ENCODE measurements around the gene CLEC16A. TPM values are rescaled to one million over a fixed set of nuclear protein-coding genes. Genes with fewer than 3 reads are reported as not detected.

CLEC16A gene
- total RNA-seq, 2 donors from 2014 or later, result 46.6 to 47.6 TPM

GRCh38 chr16:11036868-11037410, 92.6 kb downstream of the CLEC16A start:
- Histone ChIP-seq H3K9me3 (no peaks in the 10 kb centered on the region), H3K27me3 (replicated peaks; ENCODE audit: insufficient read depth) (no peaks in the 10 kb centered on the region), H3K27ac (no peak overlapping the region), H3K36me3 (peaks cover 21% of the 10 kb centered on the region), H3K4me3 (no peak overlapping the region), H3K4me1 (ENCODE audit: control insufficient read depth in 1 of 2, low read depth in 2 of 2) (peaks cover 0 to 15% of the 10 kb centered on the region in 2 donors)
- TF ChIP-seq CTCF (IDR thresholded peaks at IDR 0.05), result no peak
- ATAC-seq (ENCODE audit: insufficient number of reproducible peaks, low FRiP score, low read depth) (no peak), DNase-seq (ENCODE audit: low spot score) (no peak)

GRCh38 chr16:11038305-11038704, 93.9 kb downstream of the CLEC16A start:
- ATAC-seq (ENCODE audit: insufficient number of reproducible peaks, low FRiP score, low read depth) (no peak), DNase-seq (ENCODE audit: low spot score) (no peak)
- Histone ChIP-seq H3K27me3 (replicated peaks; ENCODE audit: insufficient read depth) (no peaks in the 10 kb centered on the region), H3K36me3 (peaks cover 32% of the 10 kb centered on the region), H3K4me3 (no peak overlapping the region), H3K4me1 (ENCODE audit: control insufficient read depth in 1 of 2, low read depth in 2 of 2) (peaks cover 0 to 15% of the 10 kb centered on the region in 2 donors), H3K9me3 (no peaks in the 10 kb centered on the region), H3K27ac (no peak overlapping the region)
- no peak for TF ChIP-seq CTCF (IDR thresholded peaks at IDR 0.05)

GRCh38 chr16:11038777-11039176, 94.4 kb downstream of the CLEC16A start:
- no peak for TF ChIP-seq CTCF (IDR thresholded peaks at IDR 0.05)
- no peak overlapping the region for H3K27ac ChIP-seq
- no peaks in the 10 kb centered on the region for H3K9me3 ChIP-seq
- H3K36me3 ChIP-seq, result peaks cover 37% of the 10 kb centered on the region
- ATAC-seq (ENCODE audit: insufficient number of reproducible peaks, low FRiP score, low read depth) (no peak), DNase-seq (ENCODE audit: low spot score) (no peak)
- peaks cover 0 to 15% of the 10 kb centered on the region in 2 donors for H3K4me1 ChIP-seq (ENCODE audit: control insufficient read depth in 1 of 2, low read depth in 2 of 2)
- no peak overlapping the region for H3K4me3 ChIP-seq
- H3K27me3 ChIP-seq (replicated peaks; ENCODE audit: insufficient read depth), result no peaks in the 10 kb centered on the region

- no peak for TF ChIP-seq CTCF (IDR thresholded peaks at IDR 0.05)
- Histone ChIP-seq H3K36me3 (peaks cover 40% of the 10 kb centered on the region), H3K27me3 (replicated peaks; ENCODE audit: insufficient read depth) (no peaks in the 10 kb centered on the region), H3K4me1 (ENCODE audit: control insufficient read depth in 1 of 2, low read depth in 2 of 2) (peaks cover 0 to 11% of the 10 kb centered on the region in 2 donors), H3K4me3 (no peak overlapping the region), H3K9me3 (no peaks in the 10 kb centered on the region), H3K27ac (no peak overlapping the region)
- DNase-seq (ENCODE audit: low spot score) (no peak), ATAC-seq (ENCODE audit: insufficient number of reproducible peaks, low FRiP score, low read depth) (no peak)
Measured at GRCh38 chr16:11039726-11040125, 95.4 kb downstream of the CLEC16A start.

GRCh38 chr16:11042191-11042590, 97.8 kb downstream of the CLEC16A start:
- TF ChIP-seq CTCF (IDR thresholded peaks at IDR 0.05), result no peak
- no peak for DNase-seq (ENCODE audit: low spot score)
- Histone ChIP-seq H3K4me1 (ENCODE audit: control insufficient read depth in 1 of 2, low read depth in 2 of 2) (no peaks in the 10 kb centered on the region), H3K9me3 (no peaks in the 10 kb centered on the region), H3K27me3 (replicated peaks; ENCODE audit: insufficient read depth) (no peaks in the 10 kb centered on the region), H3K4me3 (no peak overlapping the region), H3K27ac (no peak overlapping the region), H3K36me3 (peaks cover 40% of the 10 kb centered on the region)
- ATAC-seq (ENCODE audit: insufficient number of reproducible peaks, low FRiP score, low read depth), result no peak
